Measurements from ENCODE around the gene TST. TPM values are rescaled to one million over a fixed set of nuclear protein-coding genes. Genes with fewer than 3 reads are reported as not detected.

Gene TST
- total RNA-seq, 1 experiment from 2014 or later, result 52.2 TPM

DNA sequence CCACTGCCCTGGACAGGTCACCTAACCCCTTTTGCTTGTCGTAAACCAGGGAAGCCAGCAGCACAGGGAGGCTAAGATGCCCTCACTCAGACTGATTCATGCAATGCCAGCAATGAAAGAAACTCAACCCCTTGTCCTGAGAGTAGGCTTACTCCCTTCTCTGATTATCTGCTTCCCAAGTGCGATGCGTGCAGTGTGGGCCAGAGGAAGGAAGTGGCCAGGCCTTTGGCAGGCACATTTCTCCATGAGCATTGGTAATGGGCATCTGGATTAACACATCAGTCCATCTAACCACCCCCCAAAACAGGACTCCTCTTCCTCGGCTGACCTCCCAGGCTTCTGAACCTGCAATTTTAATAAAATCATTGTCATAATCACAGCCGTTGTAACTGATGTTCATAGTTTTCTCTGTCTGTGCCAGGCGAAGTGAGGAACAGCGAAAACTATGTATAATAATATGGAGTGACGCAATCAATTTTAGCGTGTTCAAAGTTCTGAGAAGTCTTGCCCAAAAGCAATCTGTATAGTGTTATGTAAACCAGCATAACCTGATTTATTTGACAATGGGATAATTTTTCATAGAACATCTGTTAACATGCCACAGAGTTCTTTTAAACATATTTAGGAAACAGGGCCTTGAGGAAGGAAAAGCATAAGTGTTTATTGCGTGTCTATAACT, 33.9 kb downstream of the TST start:
- DNase-seq, result no peak
- H3K36me3 Mint-ChIP-seq (ENCODE audit: insufficient read depth, unreplicated experiment), result no peaks in the 10 kb centered on the region
- TF ChIP-seq, protein P1, sequence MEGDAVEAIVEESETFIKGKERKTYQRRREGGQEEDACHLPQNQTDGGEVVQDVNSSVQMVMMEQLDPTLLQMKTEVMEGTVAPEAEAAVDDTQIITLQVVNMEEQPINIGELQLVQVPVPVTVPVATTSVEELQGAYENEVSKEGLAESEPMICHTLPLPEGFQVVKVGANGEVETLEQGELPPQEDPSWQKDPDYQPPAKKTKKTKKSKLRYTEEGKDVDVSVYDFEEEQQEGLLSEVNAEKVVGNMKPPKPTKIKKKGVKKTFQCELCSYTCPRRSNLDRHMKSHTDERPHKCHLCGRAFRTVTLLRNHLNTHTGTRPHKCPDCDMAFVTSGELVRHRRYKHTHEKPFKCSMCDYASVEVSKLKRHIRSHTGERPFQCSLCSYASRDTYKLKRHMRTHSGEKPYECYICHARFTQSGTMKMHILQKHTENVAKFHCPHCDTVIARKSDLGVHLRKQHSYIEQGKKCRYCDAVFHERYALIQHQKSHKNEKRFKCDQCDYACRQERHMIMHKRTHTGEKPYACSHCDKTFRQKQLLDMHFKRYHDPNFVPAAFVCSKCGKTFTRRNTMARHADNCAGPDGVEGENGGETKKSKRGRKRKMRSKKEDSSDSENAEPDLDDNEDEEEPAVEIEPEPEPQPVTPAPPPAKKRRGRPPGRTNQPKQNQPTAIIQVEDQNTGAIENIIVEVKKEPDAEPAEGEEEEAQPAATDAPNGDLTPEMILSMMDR (IDR thresholded peaks at IDR 0.05; ENCODE audit: unreplicated experiment), result no peak
- H3K27me3 Mint-ChIP-seq (ENCODE audit: unreplicated experiment), result peaks cover 73% of the 10 kb centered on the region
- intact Hi-C loops (cut with micrococcal nuclease; ENCODE audit: unreplicated experiment), result no loop called here
- CTCF ChIA-PET, result no interaction called here
- no peaks in the 10 kb centered on the region for H3K4me1 Mint-ChIP-seq (ENCODE audit: low read depth, unreplicated experiment)
- no peak overlapping the region for H3K27ac Mint-ChIP-seq (ENCODE audit: unreplicated experiment)
- H3K9me3 Mint-ChIP-seq (ENCODE audit: low read depth, unreplicated experiment), result no peaks in the 10 kb centered on the region
- no peak overlapping the region for H3K4me3 Mint-ChIP-seq (ENCODE audit: low read depth, unreplicated experiment)
- BruUV-seq (replicated peaks), result no TSS peak

DNA sequence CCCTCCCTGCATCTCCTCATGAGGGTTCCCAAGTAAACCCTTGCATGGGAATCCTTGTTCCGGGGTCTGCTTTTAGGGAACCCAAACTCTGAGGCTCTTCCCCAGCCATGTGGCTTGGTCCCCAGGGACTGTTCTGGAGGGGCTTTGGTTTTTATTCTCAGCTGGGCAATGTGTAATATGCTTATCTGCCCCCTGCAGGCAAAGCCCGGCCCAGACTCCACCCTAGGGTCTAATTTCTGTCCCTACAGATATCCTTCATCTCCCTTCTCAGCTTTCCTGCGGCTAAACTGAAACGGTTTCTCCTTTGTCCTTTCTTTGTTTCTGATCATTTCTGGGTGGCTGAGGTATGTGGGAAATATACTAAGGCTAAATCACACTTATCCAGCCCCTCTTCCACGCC, 37.1 kb downstream of the TST start:
- Mint-ChIP-seq H3K9me3 (ENCODE audit: low read depth, unreplicated experiment) (no peaks in the 10 kb centered on the region), H3K4me3 (ENCODE audit: low read depth, unreplicated experiment) (no peak overlapping the region), H3K36me3 (ENCODE audit: insufficient read depth, unreplicated experiment) (peaks cover 10% of the 10 kb centered on the region), H3K27me3 (ENCODE audit: unreplicated experiment) (peaks cover 66% of the 10 kb centered on the region), H3K4me1 (ENCODE audit: low read depth, unreplicated experiment) (peaks cover 14% of the 10 kb centered on the region), H3K27ac (ENCODE audit: unreplicated experiment) (no peak overlapping the region)
- intact Hi-C loops (cut with micrococcal nuclease; ENCODE audit: unreplicated experiment), result no loop called here
- TF ChIP-seq, protein P1 (IDR thresholded peaks at IDR 0.05; ENCODE audit: unreplicated experiment), result no peak
- no peak for DNase-seq
- BruUV-seq (replicated peaks), result no TSS peak
- CTCF ChIA-PET, result interaction anchor here (0.6 to 1.3 kb wide), 3 partner anchors 108 to 347 kb away, joined by 4 to 5 read pairs (median 4); no protein-coding TSS in a partner anchor

DNA sequence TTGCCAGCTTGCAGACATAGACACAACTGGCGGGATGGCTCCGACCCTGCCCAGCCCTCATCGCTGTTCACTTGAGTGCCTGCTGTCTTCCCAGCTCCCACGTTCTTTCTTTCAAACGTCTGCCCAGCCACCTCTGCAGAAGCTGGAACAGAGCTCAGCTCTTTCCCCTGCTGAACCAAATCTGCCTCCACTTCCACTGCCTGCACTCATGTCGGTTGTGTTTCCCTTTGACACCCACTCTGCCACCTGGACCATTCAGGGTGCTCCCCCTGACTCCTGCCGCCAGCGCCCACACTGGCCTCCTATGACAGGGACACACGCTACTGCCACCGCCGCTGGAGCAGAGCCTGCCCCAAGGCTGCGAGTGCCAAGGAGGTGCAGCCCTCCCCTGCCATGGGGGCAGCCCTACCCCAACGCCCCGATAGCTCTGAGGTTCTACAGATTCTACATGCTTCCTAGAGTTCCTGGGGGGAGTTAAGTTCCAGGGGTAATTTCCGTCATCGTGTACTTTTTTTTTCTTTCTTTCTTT, 37.9 kb downstream of the TST start:
- no peak for DNase-seq
- H3K4me1 Mint-ChIP-seq (ENCODE audit: low read depth, unreplicated experiment), result peaks cover 14% of the 10 kb centered on the region
- peaks cover 74% of the 10 kb centered on the region for H3K27me3 Mint-ChIP-seq (ENCODE audit: unreplicated experiment)
- CTCF ChIA-PET, result interaction anchor here (0.6 to 1.3 kb wide), 3 partner anchors 107 to 1454 kb away, joined by 3 to 5 read pairs (median 4); no protein-coding TSS in a partner anchor
- no peaks in the 10 kb centered on the region for H3K9me3 Mint-ChIP-seq (ENCODE audit: low read depth, unreplicated experiment)
- H3K4me3 Mint-ChIP-seq (ENCODE audit: low read depth, unreplicated experiment), result no peak overlapping the region
- intact Hi-C loops (cut with micrococcal nuclease; ENCODE audit: unreplicated experiment), result no loop called here
- TF ChIP-seq, protein P1 (IDR thresholded peaks at IDR 0.05; ENCODE audit: unreplicated experiment), result no peak
- no peak overlapping the region for H3K27ac Mint-ChIP-seq (ENCODE audit: unreplicated experiment)
- peaks cover 10% of the 10 kb centered on the region for H3K36me3 Mint-ChIP-seq (ENCODE audit: insufficient read depth, unreplicated experiment)
- no TSS peak for BruUV-seq (replicated peaks)

DNA sequence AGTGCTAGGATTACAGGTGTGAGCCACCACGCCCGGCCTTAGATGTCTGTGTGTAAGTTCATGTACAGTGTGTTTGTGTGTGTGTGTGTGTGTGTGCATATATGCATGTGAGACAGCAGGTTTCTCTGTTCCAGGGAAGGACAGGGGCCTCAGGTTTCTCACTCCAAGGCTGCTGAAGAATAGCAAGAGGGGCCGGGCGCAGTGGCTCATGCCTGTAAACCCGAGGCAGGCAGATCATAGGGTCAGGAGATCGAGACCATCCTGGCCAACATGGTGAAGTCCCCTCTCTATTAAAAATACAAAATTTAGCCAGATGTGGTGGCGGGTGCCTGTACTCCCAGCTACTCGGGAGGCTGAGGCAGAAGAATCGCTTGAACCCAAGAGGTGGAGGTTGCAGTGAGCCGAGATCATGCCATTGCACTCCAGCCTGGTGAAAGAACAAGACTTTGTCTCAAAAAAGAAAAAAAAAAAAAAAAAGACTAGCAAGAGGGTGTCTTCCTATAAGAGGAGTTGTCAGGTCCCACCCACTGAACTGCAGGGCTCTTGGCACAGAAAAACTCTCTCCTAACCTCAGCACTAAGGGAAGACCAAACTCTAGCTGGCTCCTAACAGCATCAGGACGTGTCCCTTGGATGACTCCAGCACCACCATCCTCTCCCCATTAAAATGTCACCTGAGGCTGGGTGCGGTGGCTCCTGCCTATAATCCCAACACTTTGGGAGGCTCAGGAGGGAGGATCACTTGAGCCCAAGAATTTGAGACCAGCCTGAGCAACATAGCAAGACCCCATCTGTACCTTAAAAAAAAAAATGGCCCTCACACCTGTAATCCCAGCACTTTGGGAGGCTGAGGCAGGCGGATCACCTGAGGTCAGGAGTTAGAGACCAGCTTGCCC, 40.0 kb downstream of the TST start:
- Mint-ChIP-seq H3K27ac (ENCODE audit: unreplicated experiment) (no peak overlapping the region), H3K4me3 (ENCODE audit: low read depth, unreplicated experiment) (no peak overlapping the region), H3K4me1 (ENCODE audit: low read depth, unreplicated experiment) (peaks cover 14% of the 10 kb centered on the region), H3K27me3 (ENCODE audit: unreplicated experiment) (peaks cover 87% of the 10 kb centered on the region), H3K36me3 (ENCODE audit: insufficient read depth, unreplicated experiment) (peaks cover 10% of the 10 kb centered on the region), H3K9me3 (ENCODE audit: low read depth, unreplicated experiment) (no peaks in the 10 kb centered on the region)
- no peak for DNase-seq
- intact Hi-C loops (cut with micrococcal nuclease; ENCODE audit: unreplicated experiment), result loop anchor here (2.0 to 5.0 kb wide), 2 partner anchors 107 to 198 kb away; no protein-coding TSS in a partner anchor
- CTCF ChIA-PET, result interaction anchor here (0.7 to 3.5 kb wide), 3 partner anchors 72 to 196 kb away, joined by 3 to 16 read pairs (median 6); partner anchors contain the start of gene KCTD17
- TF ChIP-seq, protein P1 (IDR thresholded peaks at IDR 0.05; ENCODE audit: unreplicated experiment), result no peak
- BruUV-seq (replicated peaks), result no TSS peak

All from Calu3 (cell line).